SK-N-SH (cell line): ENCODE data around the gene SHISA8.

Experiments used
- CHD2 ChIP-seq: fragments of 150-350 bp; IDR thresholded peaks from 2 replicates; pipeline ENCODE4 v1.6.1; 2018; ENCODE audit warnings: low read length; ENCODE audit not compliant: partially characterized antibody
- CTCF ChIP-seq: fragments of 200-600 bp; sonication (generic); IDR thresholded peaks from 2 replicates; pipeline ENCODE4 v1.6.1; 2017; ENCODE audit warnings: antibody characterized with exemption, mild to moderate bottlenecking, moderate library complexity
- FOXJ3 ChIP-seq: sonication (generic); formaldehyde crosslinking; IDR thresholded peaks from 2 replicates; pipeline ENCODE4 v1.5.1; 2020; ENCODE audit warnings: mild to moderate bottlenecking, missing genetic modification reagents
- GATA2 ChIP-seq: sonication (generic); formaldehyde crosslinking; IDR thresholded peaks from 2 replicates; pipeline ENCODE4 v1.5.0; 2020; ENCODE audit warnings: mild to moderate bottlenecking, missing genetic modification reagents
- IRF3 ChIP-seq: fragments of 150-350 bp; IDR thresholded peaks from 2 replicates; pipeline ENCODE4 v1.6.1; 2016; ENCODE audit warnings: mild to moderate bottlenecking, low read depth, low read length
- JUND ChIP-seq: IDR thresholded peaks from 2 replicates; pipeline ENCODE4 v1.4.0; 2012
- NFIC ChIP-seq: IDR thresholded peaks from 2 replicates; pipeline ENCODE4 v1.4.0; 2012; ENCODE audit warnings: borderline replicate concordance
- POLR2AphosphoS5 ChIP-seq: IDR thresholded peaks from 2 replicates; pipeline ENCODE4 v1.6.1; 2012; ENCODE audit warnings: low read depth, low read length
- RCOR1 ChIP-seq: fragments of 150-350 bp; IDR thresholded peaks from 2 replicates; pipeline ENCODE4 v1.6.1; 2017; ENCODE audit warnings: antibody characterized with exemption, low read length
- REST ChIP-seq: IDR thresholded peaks from 2 replicates; pipeline ENCODE4 v1.6.1; 2012; ENCODE audit warnings: mild to moderate bottlenecking, low read depth, low read length, moderate library complexity
- RXRA ChIP-seq: IDR thresholded peaks from 2 replicates; pipeline ENCODE4 v1.4.0; 2012; ENCODE audit warnings: low read depth, mild to moderate bottlenecking, borderline replicate concordance
- USF1 ChIP-seq: IDR thresholded peaks from 2 replicates; pipeline ENCODE4 v1.4.0; 2012; ENCODE audit warnings: low read depth, borderline replicate concordance
- USF2 ChIP-seq: fragments of 150-350 bp; IDR thresholded peaks from 2 replicates; pipeline ENCODE4 v1.6.1; 2017; ENCODE audit warnings: antibody characterized with exemption, low read length, low read depth, borderline replicate concordance

GRCh38 chr22:41927813-41928212, 12.9 kb upstream of the SHISA8 start:
- TF ChIP-seq USF1 (no peak), RXRA (no peak), USF2 (no peak), IRF3 (no peak), NFIC (no peak), RCOR1 (no peak), REST (no peak), POLR2AphosphoS5 (no peak), FOXJ3 (CRISPR knock-in tag) (no peak), CTCF (no peak), JUND (no peak), CHD2 (no peak), GATA2 (CRISPR knock-in tag) (no peak)
